Keratinocyte (primary cell): ENCODE data around the gene TTLL8. TPM values are rescaled to one million over a fixed set of nuclear protein-coding genes. Genes with fewer than 3 reads are reported as not detected.

Experiments
- DNase-seq: peaks from one replicate; pipeline ENCODE4 v3.0.0-alpha.2; 2011; ENCODE audit warnings: low read depth, missing footprints, low spot score
- FAIRE-seq: peaks from 2 replicates; lab custom pipeline; 2011; peaks lifted over from hg19 to GRCh38; lab: Jason Lieb, UNC
- H2AFZ ChIP-seq: 2 replicates; pipeline ENCODE4 v1.6.0; 2012; ENCODE audit warnings: low read length, control low read depth, inconsistent platforms; ENCODE audit not compliant: control insufficient read depth
- H3K27ac ChIP-seq: 2 replicates; pipeline ENCODE4 v1.5.1; 2011; ENCODE audit warnings: low read length; ENCODE audit not compliant: control insufficient read depth, insufficient read depth
- H3K27me3 ChIP-seq: 3 replicates; pipeline ENCODE4 v1.6.0; 2011; ENCODE audit warnings: low read length; ENCODE audit not compliant: control insufficient read depth, insufficient read depth; ENCODE audit errors: extremely low read depth
- H3K36me3 ChIP-seq, 2 experiments: 2 replicates in 1 of 2; 3 replicates in 1 of 2; pipeline ENCODE4 v1.5.1; 2011; ENCODE audit warnings: low read length in 2 of 2, mild to moderate bottlenecking in 1 of 2; ENCODE audit not compliant: control insufficient read depth in 2 of 2, insufficient read depth in 2 of 2; ENCODE audit errors: extremely low read depth in 1 of 2
- H3K4me1 ChIP-seq: 3 replicates; pipeline ENCODE4 v1.5.1; 2011; ENCODE audit warnings: low read length; ENCODE audit not compliant: control insufficient read depth, insufficient read depth; ENCODE audit errors: extremely low read depth
- H3K4me2 ChIP-seq: 3 replicates; pipeline ENCODE4 v1.6.0; 2011; ENCODE audit warnings: low read depth, low read length; ENCODE audit not compliant: control insufficient read depth, insufficient read depth; ENCODE audit errors: extremely low read depth
- H3K4me3 ChIP-seq, 3 experiments: fragments of 200-600 bp in 1 of 3; sonication (generic) in 1 of 3; 2 replicates in 2 of 3; 3 replicates in 1 of 3; pipeline ENCODE4 v1.5.1; 2011 to 2016; ENCODE audit warnings: low read length in 3 of 3, mild to moderate bottlenecking in 3 of 3, control low read depth in 2 of 3, inconsistent platforms in 1 of 3, low read depth in 1 of 3, mixed read lengths in 1 of 3, mixed run types in 1 of 3, moderate library complexity in 1 of 3; ENCODE audit not compliant: control insufficient read depth in 2 of 3, insufficient read depth in 2 of 3; ENCODE audit errors: extremely low read depth in 1 of 3
- H3K79me2 ChIP-seq: 2 replicates; pipeline ENCODE4 v1.6.0; 2012; ENCODE audit warnings: low read length; ENCODE audit not compliant: control insufficient read depth, insufficient read depth
- H3K9ac ChIP-seq: 3 replicates; pipeline ENCODE4 v1.6.0; 2011; ENCODE audit warnings: low read length; ENCODE audit not compliant: control insufficient read depth, insufficient read depth; ENCODE audit errors: extremely low read depth
- H3K9me1 ChIP-seq: 3 replicates; pipeline ENCODE4 v1.6.0; 2011; ENCODE audit warnings: low read length; ENCODE audit not compliant: control insufficient read depth, insufficient read depth; ENCODE audit errors: extremely low read depth
- H3K9me3 ChIP-seq: 2 replicates; pipeline ENCODE4 v1.5.1; 2012; ENCODE audit warnings: low read depth, low read length; ENCODE audit not compliant: control insufficient read depth
- H4K20me1 ChIP-seq: 3 replicates; pipeline ENCODE4 v1.6.0; 2011; ENCODE audit warnings: low read length; ENCODE audit not compliant: control insufficient read depth, insufficient read depth; ENCODE audit errors: extremely low read depth
- EZH2 ChIP-seq: IDR thresholded peaks from one replicate; pipeline ENCODE4 v1.6.1; 2012; ENCODE audit warnings: inconsistent platforms, mild to moderate bottlenecking, low read length, moderate library complexity
- dilution Hi-C: fragments of 300-500 bp; cut with MboI; formaldehyde crosslinking; loops from one replicate; pipeline ENCODE4 v1.7.0; 2020; ENCODE audit warnings: low sequenced_read_pairs; ENCODE audit not compliant: extremely low pct_ligation_motif_present
- polyA plus RNA-seq, 5 experiments: library from polyadenylated mRNA; depleted of rRNA in 3 of 5; stranded (reverse) in 3 of 5; stranded (forward) in 1 of 5; unstranded in 1 of 5; fragments of >200 nt; gene quantifications; 1 replicate in 1 of 5; 2 replicates in 3 of 5; 3 replicates in 1 of 5; pipeline versions ENCODE4 v1.2.1 to v1.2.3, GENCODE V29; 2011 to 2012; ENCODE audit warnings: missing spikeins in 2 of 5, low read depth in 1 of 5, low replicate concordance in 1 of 5
- TF ChIP-seq, protein P1 (sequence below), 3 experiments: IDR thresholded peaks in 1 of 3; conservative IDR thresholded peaks in 1 of 3; optimal IDR thresholded peaks in 1 of 3; 2 replicates in 2 of 3; 3 replicates in 1 of 3; pipeline versions ENCODE3 to v1.5.1; 2011; ENCODE audit warnings: low read length in 3 of 3, mild to moderate bottlenecking in 3 of 3, moderate library complexity in 2 of 3, control low read depth in 1 of 3, inconsistent platforms in 1 of 3; ENCODE audit not compliant: insufficient read depth in 2 of 3; ENCODE audit errors: extremely low read depth in 1 of 3

The TTLL8 gene
- polyA plus RNA-seq, 1 donor (not counting 4 experiments of a cell fraction or from before 2014, with no cell fraction given) = not detected

GRCh38 chr22:50048061-50048765, 9.9 kb downstream of the TTLL8 start:
- no peak for DNase-seq
- no peaks in the 10 kb centered on the region for H3K79me2 ChIP-seq
- no peak overlapping the region for H2AFZ ChIP-seq
- no peaks in the 10 kb centered on the region for H3K36me3 ChIP-seq
- dilution Hi-C loops = no loop called here
- H3K9me1 ChIP-seq = no peaks in the 10 kb centered on the region
- H3K27me3 ChIP-seq = no peaks in the 10 kb centered on the region
- H4K20me1 ChIP-seq = no peaks in the 10 kb centered on the region
- no peak overlapping the region for H3K9ac ChIP-seq
- no peak overlapping the region for H3K4me3 ChIP-seq
- H3K4me1 ChIP-seq = no peaks in the 10 kb centered on the region
- no peaks in the 10 kb centered on the region for H3K9me3 ChIP-seq
- H3K4me2 ChIP-seq = no peak overlapping the region
- TF ChIP-seq, protein P1, sequence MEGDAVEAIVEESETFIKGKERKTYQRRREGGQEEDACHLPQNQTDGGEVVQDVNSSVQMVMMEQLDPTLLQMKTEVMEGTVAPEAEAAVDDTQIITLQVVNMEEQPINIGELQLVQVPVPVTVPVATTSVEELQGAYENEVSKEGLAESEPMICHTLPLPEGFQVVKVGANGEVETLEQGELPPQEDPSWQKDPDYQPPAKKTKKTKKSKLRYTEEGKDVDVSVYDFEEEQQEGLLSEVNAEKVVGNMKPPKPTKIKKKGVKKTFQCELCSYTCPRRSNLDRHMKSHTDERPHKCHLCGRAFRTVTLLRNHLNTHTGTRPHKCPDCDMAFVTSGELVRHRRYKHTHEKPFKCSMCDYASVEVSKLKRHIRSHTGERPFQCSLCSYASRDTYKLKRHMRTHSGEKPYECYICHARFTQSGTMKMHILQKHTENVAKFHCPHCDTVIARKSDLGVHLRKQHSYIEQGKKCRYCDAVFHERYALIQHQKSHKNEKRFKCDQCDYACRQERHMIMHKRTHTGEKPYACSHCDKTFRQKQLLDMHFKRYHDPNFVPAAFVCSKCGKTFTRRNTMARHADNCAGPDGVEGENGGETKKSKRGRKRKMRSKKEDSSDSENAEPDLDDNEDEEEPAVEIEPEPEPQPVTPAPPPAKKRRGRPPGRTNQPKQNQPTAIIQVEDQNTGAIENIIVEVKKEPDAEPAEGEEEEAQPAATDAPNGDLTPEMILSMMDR (optimal IDR thresholded peaks at IDR 0.05 in 1 of 3, IDR thresholded peaks at IDR 0.05 in 1 of 3, conservative IDR thresholded peaks at IDR 0.05 in 1 of 3; ENCODE audit: extremely low read depth in 1 of 3, insufficient read depth in 2 of 3, low read length in 3 of 3) = no peak
- TF ChIP-seq EZH2 = no peak
- FAIRE-seq = no peak
- H3K27ac ChIP-seq = no peak overlapping the region

- H3K4me2 ChIP-seq = no peak overlapping the region
- TF ChIP-seq, protein P1 (optimal IDR thresholded peaks at IDR 0.05 in 1 of 3, IDR thresholded peaks at IDR 0.05 in 1 of 3, conservative IDR thresholded peaks at IDR 0.05 in 1 of 3; ENCODE audit: extremely low read depth in 1 of 3, insufficient read depth in 2 of 3, low read length in 3 of 3) = no peak
- no peak for TF ChIP-seq EZH2
- no peak overlapping the region for H3K9ac ChIP-seq
- no peaks in the 10 kb centered on the region for H4K20me1 ChIP-seq
- no peak for DNase-seq
- no peak for FAIRE-seq
- no peaks in the 10 kb centered on the region for H3K9me1 ChIP-seq
- H3K27me3 ChIP-seq = no peaks in the 10 kb centered on the region
- H3K79me2 ChIP-seq = no peaks in the 10 kb centered on the region
- no peak overlapping the region for H3K4me3 ChIP-seq
- no peak overlapping the region for H3K27ac ChIP-seq
- no peaks in the 10 kb centered on the region for H3K9me3 ChIP-seq
- dilution Hi-C loops = no loop called here
- H2AFZ ChIP-seq = no peak overlapping the region
- no peaks in the 10 kb centered on the region for H3K4me1 ChIP-seq
- no peaks in the 10 kb centered on the region for H3K36me3 ChIP-seq
Measured at GRCh38 chr22:50047346-50047745, 10.8 kb downstream of the TTLL8 start.
